Right ventricle myocardium superior (tissue), 1 donor: Measurements from ENCODE around the gene PRDM7. TPM values are rescaled to one million over a fixed set of nuclear protein-coding genes. Genes with fewer than 3 reads are reported as not detected.

Experiments
- ATAC-seq: fragments of 200-7000 bp; cut with Tn5 transposase; one replicate; pipeline ENCODE4 v1.9.1; 2020; ENCODE audit warnings: mild to moderate bottlenecking; ENCODE audit not compliant: poor library complexity
- DNase-seq: peaks from one replicate; pipeline ENCODE4 v3.0.0-alpha.2; 2020
- intact Hi-C: fragments of 100-400 bp; cut with DNase I; formaldehyde crosslinking; loops from one replicate; pipeline ENCODE4 v1.11.2; 2022
- total RNA-seq: library from RNA; stranded (reverse); fragmentation: NEBNext Ultra II Directional; extraction: Animal tissue kit (Norgen Biotek cat#: 25700); gene quantifications from one replicate; pipeline ENCODE4 v1.2.1, GENCODE V29; 2021
- donor health status: DM: no; HTN: yes; CAD: no; lungs with severe emphysema.

PRDM7 gene
- total RNA-seq, 1 donor from 2014 or later = not detected

DNA sequence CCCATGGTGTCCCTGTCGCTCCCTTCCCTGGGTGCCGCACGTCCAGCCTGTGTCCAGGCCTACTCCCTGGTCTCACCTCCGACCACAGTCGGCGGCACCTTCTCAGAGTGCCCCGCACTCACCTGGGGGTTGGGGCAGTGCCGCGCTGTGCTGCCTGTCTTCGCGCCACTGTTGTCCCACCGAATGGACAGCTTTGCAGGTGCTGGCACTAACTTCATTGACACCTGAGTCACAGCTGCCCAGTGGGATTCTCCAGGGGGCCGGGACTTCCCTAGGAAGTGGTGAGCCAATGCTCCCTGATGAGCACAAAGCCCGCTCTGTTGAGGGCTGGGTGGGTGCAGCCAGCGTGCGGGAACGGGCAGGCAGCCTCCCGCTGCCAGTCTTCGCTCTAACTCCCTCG is 33.6 kb downstream of the PRDM7 start:
- ATAC-seq (no peak), DNase-seq (no peak)
- intact Hi-C loops = no loop called here

DNA sequence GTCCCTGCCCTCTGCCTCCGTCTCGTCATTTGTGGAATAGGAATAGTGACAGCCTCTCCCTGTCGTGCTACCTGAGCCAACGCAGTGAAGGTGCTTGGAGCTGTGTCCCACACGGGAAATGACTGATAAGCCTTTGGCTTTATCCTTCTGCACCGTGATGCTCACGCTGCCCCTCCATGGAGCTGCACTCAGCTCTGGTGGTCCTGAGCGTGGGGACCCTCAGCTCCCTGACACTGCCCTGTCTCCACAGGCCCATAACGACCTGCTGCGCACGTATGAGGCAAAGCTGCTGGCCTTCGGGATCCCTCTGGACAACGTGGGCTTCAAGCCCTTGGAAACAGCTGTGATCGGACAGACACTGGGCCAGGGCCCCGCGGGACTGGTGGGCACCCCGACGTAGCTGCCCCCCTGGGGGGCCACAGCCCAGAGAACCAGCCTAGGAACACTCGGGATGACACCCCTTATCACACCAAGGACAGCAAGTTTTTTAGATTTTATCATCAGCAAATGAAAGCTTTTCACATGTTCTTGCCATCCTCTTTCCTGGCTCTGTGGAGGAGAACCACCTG is 34.1 kb downstream of the PRDM7 start:
- intact Hi-C loops = no loop called here
- ATAC-seq (no peak), DNase-seq (no peak)

DNA sequence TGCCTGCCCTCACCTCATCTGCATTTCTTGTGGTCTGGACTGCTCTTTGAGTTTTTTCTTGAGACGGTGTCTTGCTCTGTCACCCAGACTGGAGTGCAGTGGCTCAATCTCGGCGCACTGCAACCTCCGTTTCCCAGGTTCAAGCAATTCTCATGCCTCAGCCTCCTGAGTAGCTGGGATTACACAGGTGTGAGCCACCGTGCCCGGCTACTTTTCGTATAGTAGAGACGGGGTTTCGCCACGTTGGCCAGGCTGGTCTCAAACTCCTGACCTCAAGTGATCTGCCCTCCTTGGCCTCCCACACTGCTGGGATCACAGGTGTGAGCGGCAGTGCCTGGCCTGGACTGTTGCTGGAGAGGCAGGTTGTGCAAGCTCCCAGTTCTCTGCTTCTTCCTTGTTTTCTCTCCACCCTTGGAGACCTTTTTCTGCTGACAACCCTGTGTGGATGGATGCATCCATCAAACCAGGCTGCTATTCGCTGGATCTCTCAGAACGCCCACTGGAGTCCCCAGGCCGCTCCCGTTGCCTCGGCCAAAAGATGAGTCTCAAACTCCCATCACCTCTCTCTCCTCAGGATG is 35.1 kb downstream of the PRDM7 start:
- no peak for DNase-seq
- intact Hi-C loops = no loop called here
- no peak for ATAC-seq

DNA sequence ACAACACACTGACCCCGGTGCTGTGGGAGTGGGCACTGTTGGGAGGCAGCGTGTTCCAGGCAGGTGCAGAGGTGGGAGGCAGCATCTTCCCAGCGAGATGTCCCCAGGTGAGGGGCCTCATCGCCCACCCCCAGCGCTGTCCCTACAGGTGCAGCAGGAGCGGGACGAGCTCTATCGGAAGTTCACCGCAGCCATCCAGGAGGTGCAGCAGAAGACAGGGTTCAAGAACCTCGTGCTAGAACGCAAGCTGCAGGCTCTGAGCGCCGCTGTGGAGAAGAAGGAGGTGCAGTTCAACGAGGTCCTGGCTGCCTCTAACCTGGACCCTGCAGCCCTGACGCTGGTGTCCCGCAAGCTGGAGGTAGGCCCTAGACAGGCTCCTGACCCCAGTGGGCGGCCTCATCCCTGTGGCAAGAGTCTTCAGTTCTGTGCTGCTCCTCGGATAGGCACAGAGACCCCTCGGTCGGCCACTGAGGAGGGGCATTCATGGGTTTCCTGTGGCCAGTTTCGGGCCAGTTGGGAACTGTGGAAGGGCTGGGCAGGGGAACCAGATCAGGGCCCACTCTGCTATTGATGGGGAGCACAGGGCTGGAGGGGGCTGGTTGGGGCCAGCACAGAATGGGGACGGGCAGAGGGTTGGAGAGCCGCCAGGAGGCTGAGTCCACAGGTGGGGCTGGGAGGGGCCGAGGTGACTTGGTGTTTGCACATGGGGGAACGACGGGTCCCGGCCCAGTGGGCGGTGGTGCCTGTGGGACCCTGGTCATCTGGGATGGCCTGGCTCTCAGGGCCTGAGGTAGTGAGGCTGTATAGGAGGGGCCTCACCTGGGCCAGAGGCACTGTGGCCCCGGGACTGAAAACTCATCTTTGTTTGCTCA is 36.7 kb downstream of the PRDM7 start:
- ATAC-seq (no peak), DNase-seq (no peak)
- intact Hi-C loops = no loop called here

DNA sequence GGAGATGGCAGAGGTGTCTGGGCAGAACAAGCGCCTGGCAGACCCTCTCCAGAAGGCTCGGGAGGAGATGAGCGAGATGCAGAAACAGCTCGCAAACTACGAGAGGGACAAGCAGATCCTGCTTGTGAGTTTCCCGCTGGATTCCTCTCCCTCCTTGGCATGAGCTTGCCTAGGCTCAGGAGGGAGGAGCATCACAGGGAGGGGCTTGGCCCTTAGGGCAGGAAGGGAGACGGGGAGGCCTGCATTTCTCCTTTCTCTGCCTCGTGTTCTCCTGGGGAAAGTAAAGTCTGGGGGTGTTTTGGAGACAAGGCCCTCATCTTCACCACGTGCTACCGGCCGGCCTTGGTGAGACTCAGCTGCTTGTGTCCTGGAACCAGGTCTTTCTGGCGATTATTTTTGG is 39.9 kb downstream of the PRDM7 start:
- DNase-seq = no peak
- peak; percentile 20 for ATAC-seq
- intact Hi-C loops = no loop called here

DNA sequence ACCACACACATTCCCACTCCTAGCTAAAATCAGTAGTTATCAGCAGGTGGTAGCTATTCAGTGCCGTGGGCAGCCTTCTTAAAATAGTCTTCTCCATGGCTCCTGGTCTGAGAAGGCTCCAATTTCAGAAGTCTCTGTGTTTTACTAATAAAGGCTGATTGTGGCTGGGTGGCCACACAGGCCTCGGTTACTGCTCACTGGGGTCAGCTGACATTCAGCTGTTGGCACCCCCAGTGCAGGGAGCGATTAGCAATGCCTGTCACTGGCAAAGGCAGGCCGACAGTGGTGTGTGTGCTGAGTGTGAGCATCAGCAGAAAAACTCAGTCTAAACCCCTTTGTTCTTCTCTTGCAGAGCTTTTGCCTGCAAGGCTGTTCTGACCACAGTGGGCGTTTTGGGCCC is 41.2 kb downstream of the PRDM7 start:
- no peak for ATAC-seq
- intact Hi-C loops = no loop called here
- DNase-seq = no peak

DNA sequence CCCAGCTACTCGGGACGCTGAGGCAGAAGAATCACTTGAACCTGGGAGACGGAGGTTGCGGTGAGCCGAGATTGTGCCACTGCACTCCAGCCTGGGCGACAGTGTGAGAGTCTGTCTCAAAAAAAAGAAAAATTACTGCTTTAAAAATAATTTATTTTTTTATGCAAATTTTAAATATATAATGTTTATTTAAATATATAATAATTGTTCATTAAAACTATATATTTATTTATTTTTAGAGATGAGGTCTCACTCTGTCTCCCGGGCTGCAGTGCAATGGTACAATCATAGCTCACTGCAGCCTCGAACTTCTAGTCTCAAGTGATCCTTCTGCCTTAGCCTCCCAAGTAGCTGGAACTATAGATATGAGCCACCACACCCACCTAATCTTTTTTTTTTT is 42.6 kb downstream of the PRDM7 start:
- DNase-seq (no peak), ATAC-seq (no peak)
- intact Hi-C loops = no loop called here

DNA sequence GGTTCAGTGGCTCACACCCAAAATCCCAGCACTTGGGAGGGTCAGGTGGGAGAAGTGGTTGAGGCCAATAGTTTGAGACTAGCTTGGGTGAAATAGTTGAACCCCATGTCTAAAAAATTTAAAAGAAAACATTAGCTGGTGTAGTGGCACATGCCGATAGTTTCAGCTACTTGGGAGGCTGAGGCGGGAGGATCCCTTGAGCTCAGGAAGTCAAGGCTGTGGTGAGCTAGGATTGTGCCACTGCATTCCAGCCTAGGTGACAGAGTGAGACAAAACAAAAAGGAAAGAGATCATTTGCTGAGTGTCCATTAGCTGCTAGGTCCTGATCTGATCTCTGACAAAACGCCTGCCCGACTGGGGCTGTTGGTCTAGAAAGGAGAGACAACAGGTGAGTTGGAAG is 43.7 kb downstream of the PRDM7 start:
- no peak for ATAC-seq
- no peak for DNase-seq
- intact Hi-C loops = no loop called here

DNA sequence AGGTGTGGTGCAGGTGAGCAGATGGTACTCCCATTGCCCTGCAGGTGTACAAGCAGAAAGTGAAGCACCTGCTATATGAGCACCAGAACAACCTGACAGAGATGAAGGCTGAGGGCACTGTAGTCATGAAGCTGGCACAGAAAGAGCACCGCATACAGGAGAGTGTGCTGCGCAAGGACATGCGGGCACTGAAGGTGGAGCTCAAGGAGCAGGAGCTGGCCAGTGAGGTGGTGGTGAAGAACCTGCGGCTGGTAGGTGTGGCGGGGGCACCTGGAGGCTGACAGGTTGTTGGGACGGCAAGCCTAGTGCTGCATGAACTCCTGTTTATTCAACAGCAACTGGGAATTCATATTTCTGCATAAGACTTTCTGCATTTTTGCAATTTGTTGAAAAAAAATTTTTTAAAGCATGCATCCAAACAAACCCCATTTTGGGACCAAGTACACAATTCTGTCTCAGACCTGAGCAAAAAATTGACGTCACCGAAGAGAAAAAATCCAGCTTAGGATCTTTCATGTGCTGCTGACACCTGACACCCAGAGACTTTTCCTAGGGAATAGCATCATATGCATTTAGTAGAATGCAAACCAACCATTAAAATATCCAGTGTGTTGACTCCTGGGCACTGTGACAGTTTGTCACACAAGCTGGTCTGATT is 44.3 kb downstream of the PRDM7 start:
- ATAC-seq (no peak), DNase-seq (no peak)
- intact Hi-C loops = no loop called here

DNA sequence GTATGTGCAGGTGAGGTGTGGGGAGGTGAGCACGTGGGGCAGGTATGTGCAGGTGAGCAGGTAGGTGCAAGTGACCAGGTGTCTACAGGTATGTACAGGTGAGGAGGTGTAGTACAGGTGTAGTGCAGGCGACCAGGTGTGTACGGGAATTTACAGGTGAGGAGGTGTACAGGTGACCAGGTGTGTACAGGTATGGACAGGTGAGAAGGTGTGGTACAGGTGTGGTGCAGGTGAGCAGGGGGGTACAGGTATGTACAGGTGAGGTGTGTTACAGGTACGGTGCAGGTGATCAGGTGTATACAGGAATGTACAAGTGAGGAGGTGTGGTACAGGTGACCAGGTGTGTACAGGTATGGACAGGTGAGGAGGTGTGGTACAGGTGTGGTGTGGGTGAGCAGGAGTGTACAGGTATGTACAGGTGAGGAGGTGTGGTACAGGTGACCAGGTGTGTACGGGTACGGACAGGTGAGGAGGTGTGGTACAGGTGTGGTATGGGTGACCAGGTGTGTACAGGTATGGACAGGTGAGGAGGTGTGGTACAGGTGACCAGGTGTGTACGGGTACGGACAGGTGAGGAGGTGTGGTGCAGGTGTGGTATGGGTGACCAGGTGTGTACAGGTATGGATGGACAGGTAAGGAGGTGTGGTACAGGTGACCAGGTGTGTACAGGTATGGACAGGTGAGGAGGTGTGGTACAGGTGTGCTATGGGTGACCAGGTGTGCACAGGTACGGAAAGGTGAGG is 45.0 kb downstream of the PRDM7 start:
- intact Hi-C loops = no loop called here
- ATAC-seq (no peak), DNase-seq (no peak)

DNA sequence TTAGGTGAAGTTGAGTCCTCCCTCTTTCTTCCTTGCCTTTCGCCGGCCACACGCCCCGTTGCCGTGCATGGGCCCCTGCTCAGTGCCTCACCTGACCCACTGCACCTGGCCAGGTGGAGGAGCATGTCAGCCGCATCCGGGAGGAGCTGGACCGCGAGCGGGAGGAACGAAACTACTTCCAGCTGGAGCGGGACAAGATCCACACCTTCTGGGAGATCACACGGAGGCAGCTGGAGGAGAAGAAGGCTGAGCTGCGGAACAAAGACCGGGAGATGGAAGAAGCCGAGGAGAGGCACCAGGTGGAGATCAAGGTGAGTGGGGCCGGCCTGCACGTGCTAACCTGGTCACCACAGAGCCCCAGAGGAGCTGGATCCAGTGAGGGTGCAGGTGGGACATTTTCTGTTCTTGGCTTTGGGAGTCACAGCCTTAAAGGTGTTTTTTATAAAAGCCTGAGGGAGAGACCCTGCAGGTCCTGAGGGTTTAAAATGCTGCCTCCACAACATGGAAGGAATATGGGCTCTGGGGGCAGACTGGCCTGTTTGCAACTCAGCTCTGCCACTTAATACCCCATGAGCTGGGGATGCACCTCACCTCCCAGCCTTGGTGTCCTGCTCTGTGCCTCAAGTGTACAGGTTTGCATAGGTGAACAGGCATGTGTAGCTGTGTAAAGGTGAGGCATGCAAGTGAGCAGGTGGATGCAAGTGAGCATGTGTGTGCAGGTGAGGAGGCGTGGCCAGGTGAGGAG is 45.8 kb downstream of the PRDM7 start:
- no peak for DNase-seq
- intact Hi-C loops = no loop called here
- no peak for ATAC-seq

DNA sequence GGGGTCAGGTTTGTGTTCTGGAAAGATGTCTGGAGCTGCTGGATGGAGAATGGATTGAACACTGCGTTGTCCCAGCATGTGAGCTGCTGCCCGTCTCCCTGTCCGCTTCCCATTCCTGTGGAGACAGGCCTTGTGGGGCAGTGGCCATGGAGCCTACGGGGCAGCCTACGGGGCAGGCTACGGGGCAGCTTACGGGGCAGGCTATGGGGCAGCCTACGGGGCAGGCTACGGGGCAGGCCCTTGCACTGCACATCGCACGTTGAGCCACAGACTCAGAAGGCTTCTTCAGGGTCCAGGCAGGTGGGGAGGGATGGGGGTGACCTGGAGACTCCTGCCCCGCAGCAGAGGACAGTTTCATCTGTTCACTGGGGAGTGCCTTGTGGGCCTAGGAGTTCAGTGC is 48.1 kb downstream of the PRDM7 start:
- DNase-seq = no peak
- ATAC-seq = no peak
- intact Hi-C loops = no loop called here

DNA sequence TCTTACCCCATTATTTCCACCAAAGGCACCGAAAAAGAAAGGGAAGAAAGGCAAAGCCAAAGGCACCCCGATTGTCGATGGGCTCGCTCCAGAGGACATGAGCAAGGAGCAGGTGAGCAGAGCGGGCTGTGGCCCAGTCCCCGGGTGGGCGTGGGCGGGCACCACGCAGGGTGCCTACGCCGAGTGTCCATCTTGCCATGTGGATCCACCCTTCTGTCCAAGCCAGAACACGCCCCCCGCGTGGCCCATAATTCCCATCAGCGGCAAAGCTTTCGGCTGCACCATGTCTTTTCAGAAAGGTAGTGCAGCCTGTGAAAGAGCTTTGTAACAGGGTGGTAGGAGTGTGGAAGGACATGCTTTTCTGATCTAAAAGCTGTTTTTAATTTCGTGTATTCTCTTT is 49.5 kb downstream of the PRDM7 start:
- ATAC-seq (no peak), DNase-seq (no peak)
- intact Hi-C loops = no loop called here

DNA sequence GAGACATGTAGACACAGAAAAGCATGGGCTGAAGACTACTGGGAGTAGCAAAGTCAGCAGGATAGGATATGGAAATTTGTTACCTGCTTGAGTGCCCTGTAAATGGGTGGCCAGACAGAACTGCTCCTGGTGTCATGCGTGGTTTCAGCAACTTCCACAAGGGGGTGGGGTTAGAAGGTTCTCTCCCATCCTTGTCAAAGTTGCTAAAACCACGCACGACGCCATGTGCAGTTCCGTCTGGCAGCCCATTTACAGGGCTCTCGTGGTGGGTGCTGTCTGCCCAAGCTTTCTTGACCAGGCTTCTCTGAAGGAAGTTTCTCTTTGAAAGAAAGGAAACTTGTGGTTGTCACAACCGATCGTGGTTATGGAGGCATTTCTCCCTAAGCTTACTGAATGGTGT is 51.0 kb downstream of the PRDM7 start:
- no peak for DNase-seq
- intact Hi-C loops = no loop called here
- ATAC-seq = no peak

DNA sequence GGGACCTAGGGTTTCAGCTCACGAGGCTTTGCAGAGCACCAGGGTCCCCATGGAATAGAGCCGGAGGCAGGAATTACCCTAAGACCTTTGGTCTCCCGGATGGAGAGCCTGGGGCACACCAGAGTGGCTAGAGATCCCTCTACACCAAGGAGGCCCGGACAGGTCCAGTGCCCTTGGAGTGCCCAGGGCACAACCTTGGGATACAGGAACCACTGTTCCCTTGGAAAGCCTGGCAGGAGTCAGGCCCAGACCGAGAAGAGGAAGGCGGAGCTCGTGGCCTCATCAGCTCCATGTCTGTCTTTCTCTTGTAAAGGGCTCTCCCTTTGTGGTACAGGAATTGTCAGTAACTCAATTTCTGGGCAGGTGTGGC is 54.1 kb downstream of the PRDM7 start:
- intact Hi-C loops = no loop called here
- ATAC-seq (peak; percentile 15), DNase-seq (no peak)

DNA sequence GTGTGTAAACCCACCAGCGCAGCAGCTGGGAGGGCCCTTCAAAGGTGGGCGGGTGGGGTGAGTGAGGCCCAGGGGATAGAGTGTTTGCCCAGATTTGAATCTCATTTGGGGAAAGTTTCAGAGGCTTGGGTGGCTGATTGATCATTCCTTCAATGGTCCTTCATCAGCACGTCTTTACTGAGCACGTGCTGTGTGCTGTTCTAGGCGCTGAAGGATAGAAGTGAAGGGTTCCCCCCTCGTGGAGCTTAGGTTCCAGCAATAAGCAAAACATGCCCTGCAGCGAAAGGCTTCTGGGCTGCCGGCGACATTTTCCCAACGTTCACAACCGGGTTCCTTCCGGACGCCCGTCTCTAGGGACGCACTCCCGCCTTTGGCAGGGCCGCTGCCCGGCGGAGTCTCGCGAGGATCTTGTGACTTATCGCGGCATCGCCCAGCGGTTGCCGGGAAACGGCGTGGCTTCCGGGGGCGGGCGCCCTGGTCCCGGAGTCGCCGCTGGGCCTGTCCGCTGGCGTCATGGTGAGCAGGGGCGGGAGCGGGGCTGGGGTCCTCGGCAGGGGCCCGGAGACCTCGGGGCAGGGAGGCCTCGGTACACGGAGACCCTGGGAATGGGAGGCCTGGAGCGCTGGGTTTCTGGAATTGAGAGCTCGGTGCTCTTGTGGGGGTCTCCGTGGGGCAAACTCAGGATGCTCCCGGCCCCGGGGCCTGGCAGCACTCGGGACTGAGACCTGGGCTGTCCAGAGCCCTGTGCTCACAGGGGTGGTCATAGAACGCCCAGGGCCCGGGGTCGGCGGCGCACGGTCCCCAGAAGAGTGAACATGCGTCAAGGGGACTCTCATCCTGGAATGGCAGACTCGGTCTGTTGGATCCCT is 54.7 kb downstream of the PRDM7 start:
- intact Hi-C loops = no loop called here
- ATAC-seq (peak; percentile 94), DNase-seq (peak; percentile 96)

DNA sequence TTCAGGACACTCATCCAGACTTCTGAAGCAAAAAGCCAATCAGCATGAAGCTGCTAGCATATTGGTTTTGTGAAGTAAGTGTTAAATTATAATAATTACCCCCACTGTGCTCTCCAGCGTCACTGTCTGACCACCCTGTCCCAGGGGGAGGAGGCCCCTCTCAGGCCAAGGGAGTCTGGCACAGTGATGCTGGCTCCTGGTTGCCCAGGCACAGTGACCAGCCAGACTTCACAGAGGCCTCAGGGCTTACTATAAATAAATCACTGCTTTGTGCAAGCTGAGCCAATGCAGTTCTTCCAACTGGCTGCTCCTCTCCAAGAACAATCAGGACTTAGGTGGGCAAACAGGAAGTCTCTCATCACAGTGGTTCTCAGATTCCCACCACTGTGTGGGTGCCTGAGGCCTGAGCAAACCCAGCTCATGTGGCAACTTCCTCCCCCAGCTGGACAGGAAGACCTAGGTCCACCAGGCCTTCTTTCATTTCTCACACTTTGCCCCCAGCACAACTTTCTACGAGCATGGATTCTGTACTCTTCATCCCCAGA is 56.2 kb downstream of the PRDM7 start:
- intact Hi-C loops = no loop called here
- ATAC-seq = no peak
- DNase-seq = no peak
